Caki2 (cell line): ENCODE data around the gene DOC2B. TPM values are rescaled to one million over a fixed set of nuclear protein-coding genes. Genes with fewer than 3 reads are reported as not detected.
A peak's percentile ranks its signal among the peaks of the same experiment; 100 is the strongest.
"Not testable (repeated sequence)": the region's sequence is repeated elsewhere in the genome, so short reads cannot be mapped to it uniquely, and the experiment has no call there.

Experiments
- DNase-seq: peaks from one replicate; pipeline ENCODE4 v3.0.0-alpha.2; 2015; ENCODE audit warnings: low read depth
- in situ Hi-C: cut with HindIII; loops from 2 replicates; pipeline ENCODE4 v1.10.0; 2016; ENCODE audit warnings: low sequenced_read_pairs, low pct_unique_long_range_greater_than_20kb, mixed read lengths
- total RNA-seq: library from RNA; depleted of rRNA; stranded (reverse); fragments of >200 nt; shearing (Covaris generic); gene quantifications from 2 replicates; pipeline ENCODE4 v1.2.3, GENCODE V29; 2014; ENCODE audit warnings: low replicate concordance

DOC2B gene
- total RNA-seq, 1 experiment from 2014 or later = 1.8 TPM

GRCh38 chr17:198225-198624 lies 16.8 kb upstream of the DOC2B start:
- DNase-seq, in situ Hi-C loops: not testable (repeated sequence)

GRCh38 chr17:197352-197751 lies 15.9 kb upstream of the DOC2B start:
- in situ Hi-C loops = no loop called here
- DNase-seq = no peak

- in situ Hi-C loops = no loop called here
- DNase-seq = no peak
Measured at GRCh38 chr17:194828-195602, 13.6 kb upstream of the DOC2B start.

- in situ Hi-C loops = no loop called here
- no peak for DNase-seq
Measured at GRCh38 chr17:193841-194806, 12.7 kb upstream of the DOC2B start.

- in situ Hi-C loops = no loop called here
- DNase-seq = no peak
Measured at GRCh38 chr17:193426-193810, 12.0 kb upstream of the DOC2B start.

GRCh38 chr17:192666-193425 lies 11.4 kb upstream of the DOC2B start:
- DNase-seq = no peak
- in situ Hi-C loops = no loop called here

GRCh38 chr17:189444-189843 lies 8.0 kb upstream of the DOC2B start:
- in situ Hi-C loops = no loop called here
- no peak for DNase-seq

GRCh38 chr17:187130-187529 lies 5.7 kb upstream of the DOC2B start:
- in situ Hi-C loops = no loop called here

GRCh38 chr17:185445-186138 lies 4.1 kb upstream of the DOC2B start:
- in situ Hi-C loops = no loop called here
- DNase-seq = no peak

More at GRCh38 chr17:187130-187529, 5.7 kb upstream of the DOC2B start:
- no peak for DNase-seq

- in situ Hi-C loops = no loop called here
- DNase-seq = no peak
Measured at GRCh38 chr17:183021-183420, 1.6 kb upstream of the DOC2B start.

- in situ Hi-C loops = no loop called here
- DNase-seq = no peak
Measured at GRCh38 chr17:182050-182751, 751 bp upstream of the DOC2B start.

- peak; percentile 31 for DNase-seq
- in situ Hi-C loops = no loop called here
Measured at GRCh38 chr17:180381-181244, 837 bp downstream of the DOC2B start.

- DNase-seq = no peak
- in situ Hi-C loops = no loop called here
Measured at GRCh38 chr17:179781-180380, 1.6 kb downstream of the DOC2B start.

GRCh38 chr17:179066-179432 lies 2.4 kb downstream of the DOC2B start:
- in situ Hi-C loops = no loop called here
- DNase-seq = no peak

GRCh38 chr17:178292-179065 lies 3.0 kb downstream of the DOC2B start:
- in situ Hi-C loops = no loop called here
- no peak for DNase-seq

- DNase-seq = no peak
- in situ Hi-C loops = no loop called here
Measured at GRCh38 chr17:177762-178161, 3.7 kb downstream of the DOC2B start.
